Tongue (tissue), 2 donors: ENCODE results near the gene MMRN2. TPM values are rescaled to one million over a fixed set of nuclear protein-coding genes. Genes with fewer than 3 reads are reported as not detected.
"Not testable (repeated sequence)": the region's sequence is repeated elsewhere in the genome, so short reads cannot be mapped to it uniquely, and the experiment has no call there.

Experiments used
- DNase-seq: peaks from one replicate; pipeline ENCODE4 v3.0.0-alpha.2; 2015
- total RNA-seq: library from RNA; depleted of rRNA; stranded (reverse); fragments of >200 nt; gene quantifications from one replicate; pipeline ENCODE4 v1.2.3, GENCODE V29; 2014

MMRN2 gene
- total RNA-seq, 1 donor from 2014 or later: 53.6 TPM

- DNase-seq: no peak
Measured at GRCh38 chr10:86956195-86956847, 1.1 kb downstream of the MMRN2 start.

- no peak for DNase-seq
Measured at GRCh38 chr10:86955501-86956194, 1.8 kb downstream of the MMRN2 start.

- no peak for DNase-seq
Measured at GRCh38 chr10:86954681-86955500, 2.5 kb downstream of the MMRN2 start.

- DNase-seq: peak; percentile 69
Measured at GRCh38 chr10:86953747-86954680, 3.4 kb downstream of the MMRN2 start.

GRCh38 chr10:86952697-86953096 is 4.7 kb downstream of the MMRN2 start:
- DNase-seq: not testable (repeated sequence)

GRCh38 chr10:86952106-86952505 is 5.3 kb downstream of the MMRN2 start:
- no peak for DNase-seq

GRCh38 chr10:86951184-86951761 is 6.1 kb downstream of the MMRN2 start:
- DNase-seq: no peak

- no peak for DNase-seq
Measured at GRCh38 chr10:86950349-86950748, 7.1 kb downstream of the MMRN2 start.

GRCh38 chr10:86947806-86948205 is 9.6 kb downstream of the MMRN2 start:
- DNase-seq: not testable (repeated sequence)

GRCh38 chr10:86946213-86947155 is 10.9 kb downstream of the MMRN2 start:
- DNase-seq: peak; percentile 65

GRCh38 chr10:86945361-86946212 is 11.8 kb downstream of the MMRN2 start:
- peak; percentile 16 for DNase-seq

- no peak for DNase-seq
Measured at GRCh38 chr10:86944907-86945306, 12.5 kb downstream of the MMRN2 start.

GRCh38 chr10:86944471-86944870 is 12.9 kb downstream of the MMRN2 start:
- DNase-seq: no peak

- no peak for DNase-seq
Measured at GRCh38 chr10:86944031-86944419, 13.4 kb downstream of the MMRN2 start.

GRCh38 chr10:86943316-86944030 is 13.9 kb downstream of the MMRN2 start:
- DNase-seq: no peak

- DNase-seq: peak; percentile 12
Measured at GRCh38 chr10:86942441-86943315, 14.7 kb downstream of the MMRN2 start.

- no peak for DNase-seq
Measured at GRCh38 chr10:86941991-86942421, 15.4 kb downstream of the MMRN2 start.

- no peak for DNase-seq
Measured at GRCh38 chr10:86941426-86941825, 16.0 kb downstream of the MMRN2 start.
